NCI-H460 (cell line): ENCODE measurements around the gene C1orf116. TPM values are rescaled to one million over a fixed set of nuclear protein-coding genes. Genes with fewer than 3 reads are reported as not detected.
A peak's percentile ranks its signal among the peaks of the same experiment; 100 is the strongest.

Experiments
- DNase-seq: peaks from one replicate; pipeline ENCODE4 v3.0.0-alpha.2; 2016; ENCODE audit warnings: low read depth; ENCODE audit errors: extremely low read depth
- total RNA-seq: library from RNA; depleted of rRNA; stranded (reverse); fragments of >200 nt; shearing (Covaris generic); gene quantifications from 2 replicates; pipeline ENCODE4 v1.2.3, GENCODE V29; 2014

C1orf116 gene
- total RNA-seq, 1 experiment from 2014 or later: not detected

GRCh38 chr1:207003210-207003609 lies 29.3 kb downstream of the C1orf116 start:
- no peak for DNase-seq

- no peak for DNase-seq
These were observed 29.8 kb downstream of the C1orf116 start for GRCh38 chr1:207002724-207003146.

DNA sequence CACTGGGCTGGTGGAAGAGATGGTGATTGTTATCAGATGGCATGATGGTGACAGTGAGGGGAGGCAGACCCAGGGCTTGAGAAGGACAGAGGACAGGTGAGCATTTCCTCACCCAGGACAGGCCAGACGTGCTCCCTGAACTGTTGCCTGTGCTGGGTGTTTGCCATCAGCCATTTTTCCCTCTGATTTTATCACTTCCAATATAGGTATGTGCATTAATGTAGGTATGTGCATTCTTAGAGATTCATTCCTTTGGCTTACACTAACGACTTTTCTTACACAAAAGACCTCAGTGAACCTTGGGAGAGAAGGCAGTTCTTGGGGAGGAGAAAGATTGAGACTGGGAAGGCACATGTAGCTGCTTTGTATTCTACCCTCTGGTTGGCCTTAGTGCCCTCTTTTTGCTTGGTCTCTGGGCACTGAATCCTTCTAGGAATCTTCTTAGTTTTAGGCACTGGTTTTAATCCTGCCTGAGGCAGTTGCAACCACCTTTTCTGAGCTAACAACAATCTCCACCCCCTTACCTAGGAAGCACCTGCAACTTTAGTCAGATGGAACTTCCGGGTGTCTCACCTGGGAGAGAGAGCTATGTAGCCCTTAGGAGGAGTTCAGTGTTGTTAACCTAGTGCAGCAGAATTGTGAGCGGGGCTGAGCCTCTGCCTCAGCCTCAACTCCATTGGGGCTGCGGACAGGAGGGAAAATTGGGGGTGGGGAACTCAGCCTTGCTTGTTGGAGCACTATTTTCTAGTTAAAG lies 30.9 kb downstream of the C1orf116 start:
- DNase-seq: no peak

GRCh38 chr1:207000651-207001291 lies 31.8 kb downstream of the C1orf116 start:
- DNase-seq: no peak

- no peak for DNase-seq
These were observed 33.7 kb downstream of the C1orf116 start for GRCh38 chr1:206998816-206999215.

DNA sequence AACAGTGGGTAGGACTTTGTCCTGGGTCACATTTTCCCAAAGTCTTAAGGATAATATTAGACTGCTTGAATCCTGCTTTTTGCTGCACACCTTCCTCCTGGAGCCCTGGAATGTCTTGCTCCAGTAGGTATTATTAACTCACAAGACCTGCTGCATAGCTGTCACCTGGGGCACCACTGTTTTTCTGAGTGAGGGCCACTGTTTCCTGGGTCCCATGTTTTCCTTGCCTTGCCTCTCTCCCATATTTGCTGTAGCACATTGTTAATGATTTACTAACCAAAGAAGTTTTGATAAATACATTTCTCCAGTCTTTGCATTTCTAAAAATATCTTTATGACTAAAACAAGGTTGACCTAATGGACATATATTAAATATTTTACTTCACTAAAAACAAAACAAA lies 39.8 kb downstream of the C1orf116 start:
- no peak for DNase-seq

GRCh38 chr1:206987873-206988272 lies 44.7 kb downstream of the C1orf116 start:
- DNase-seq: no peak

DNA sequence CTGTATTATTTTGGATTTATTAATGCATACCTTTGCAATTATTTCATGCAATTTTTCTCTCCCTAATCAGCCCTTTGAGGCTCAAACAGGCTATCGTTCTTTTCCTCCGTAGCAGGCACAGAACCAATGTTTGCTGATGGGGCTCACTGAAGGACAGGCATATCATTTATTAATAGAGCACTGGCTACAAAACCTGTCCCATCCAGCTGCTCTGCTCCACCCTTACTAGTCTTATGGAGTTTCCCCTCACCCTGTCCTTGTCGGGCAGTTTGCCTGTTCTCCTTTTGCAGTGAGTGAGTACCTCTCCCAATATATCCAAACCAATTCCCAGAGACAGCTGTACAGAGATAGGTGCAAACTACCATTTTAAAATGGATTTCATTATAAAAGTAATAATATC lies 45.7 kb downstream of the C1orf116 start:
- DNase-seq: no peak

- no peak for DNase-seq
These were observed 46.2 kb downstream of the C1orf116 start for GRCh38 chr1:206986402-206986801.

DNA sequence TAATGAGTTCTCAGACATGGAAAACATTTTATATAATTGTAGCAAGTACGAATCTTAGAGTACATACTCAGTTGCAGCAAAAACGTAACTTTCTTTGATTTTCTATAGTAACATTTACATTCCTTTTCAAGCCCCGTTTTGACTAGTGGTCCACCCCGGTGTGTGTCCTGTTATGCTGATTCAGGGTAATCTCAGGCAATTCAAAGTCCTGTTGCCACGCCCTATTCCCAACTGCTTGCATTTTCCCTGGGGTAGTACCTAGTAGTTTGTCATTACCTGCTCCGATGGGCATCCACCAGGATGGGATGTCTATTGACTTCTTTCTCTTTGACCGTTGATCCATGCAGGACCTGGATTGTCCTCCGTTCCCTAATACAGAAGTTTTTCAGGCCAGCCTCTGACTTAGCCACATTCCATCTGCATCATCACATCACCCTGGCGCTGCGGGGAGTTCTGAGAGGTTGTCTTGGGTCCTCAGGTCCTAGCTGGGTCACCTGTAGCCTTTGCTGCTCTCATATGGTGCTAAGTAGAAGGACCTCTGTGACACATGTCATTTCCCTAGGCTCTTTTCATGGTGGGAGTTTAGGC lies 47.3 kb downstream of the C1orf116 start:
- no peak for DNase-seq

GRCh38 chr1:206982216-206982615 lies 50.3 kb downstream of the C1orf116 start:
- DNase-seq: peak; percentile 58

DNA sequence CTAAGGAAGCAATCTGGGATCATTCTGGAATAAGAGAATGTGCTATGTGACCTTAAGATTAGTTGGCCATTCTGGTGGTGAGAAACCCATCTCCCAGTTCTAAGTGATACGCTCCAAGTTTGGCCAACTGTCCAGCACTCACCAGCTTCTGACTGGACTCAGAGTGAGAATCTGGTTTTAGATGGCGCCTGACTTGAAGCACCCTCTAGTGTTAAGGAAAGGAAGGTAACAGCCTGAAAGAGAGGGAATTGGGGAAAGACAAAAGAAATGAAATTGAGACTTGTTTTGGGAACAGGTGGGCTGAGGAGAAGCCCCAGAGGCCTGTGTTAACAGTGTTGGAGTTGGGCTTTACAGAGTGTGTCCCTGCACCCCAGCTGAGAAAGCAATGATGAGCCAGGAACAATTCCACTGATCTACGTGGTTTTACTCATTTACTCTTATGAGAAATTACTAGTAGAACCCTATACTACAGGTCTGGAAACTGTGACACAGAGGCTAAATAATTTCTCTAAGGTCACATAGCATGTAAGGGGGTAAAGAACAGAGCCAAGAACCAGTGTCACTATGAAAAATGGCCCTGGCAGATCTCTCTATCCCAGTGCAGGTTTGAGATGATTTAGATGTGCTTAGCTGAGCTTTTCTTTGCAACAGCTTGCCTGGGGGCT lies 53.0 kb downstream of the C1orf116 start:
- peak; percentile 24 for DNase-seq

DNA sequence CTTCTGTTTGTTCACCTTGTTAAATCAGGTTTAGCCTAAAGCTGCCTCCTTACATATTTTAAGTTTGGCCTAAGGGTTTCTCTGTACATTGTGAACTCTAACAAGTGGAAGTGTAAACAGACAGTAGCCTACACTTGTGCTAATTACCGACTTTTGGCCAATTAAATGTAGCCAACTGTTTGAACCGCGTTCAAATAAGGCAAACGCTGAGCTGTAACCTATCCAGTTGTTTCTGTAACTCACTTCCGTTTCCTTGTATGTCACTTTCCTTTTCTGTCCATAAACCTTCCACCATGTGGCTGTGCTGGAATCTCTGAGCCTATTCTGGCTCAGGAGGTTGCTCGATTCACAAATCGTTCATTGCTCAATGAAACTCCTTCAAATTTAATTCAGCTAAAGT lies 54.3 kb downstream of the C1orf116 start:
- no peak for DNase-seq

DNA sequence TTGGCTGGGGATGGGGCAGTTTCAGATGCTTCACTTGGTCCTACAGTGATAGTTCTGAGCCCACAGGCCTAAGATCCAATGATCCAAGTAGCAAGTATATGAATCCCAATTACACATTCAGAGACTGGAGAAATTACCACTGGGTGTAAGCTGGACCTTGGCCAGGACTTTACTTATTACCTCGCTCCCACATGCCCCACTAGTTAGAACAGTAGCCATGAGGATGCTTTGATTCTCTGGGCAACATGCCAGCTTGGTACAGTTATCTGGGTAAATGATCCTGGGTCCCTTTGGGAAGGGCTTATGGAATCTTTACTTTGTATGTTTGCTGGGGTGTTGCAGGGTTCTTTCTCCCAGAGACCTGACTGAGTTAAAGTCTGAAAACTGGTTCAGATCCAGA lies 57.2 kb downstream of the C1orf116 start:
- DNase-seq: no peak

DNA sequence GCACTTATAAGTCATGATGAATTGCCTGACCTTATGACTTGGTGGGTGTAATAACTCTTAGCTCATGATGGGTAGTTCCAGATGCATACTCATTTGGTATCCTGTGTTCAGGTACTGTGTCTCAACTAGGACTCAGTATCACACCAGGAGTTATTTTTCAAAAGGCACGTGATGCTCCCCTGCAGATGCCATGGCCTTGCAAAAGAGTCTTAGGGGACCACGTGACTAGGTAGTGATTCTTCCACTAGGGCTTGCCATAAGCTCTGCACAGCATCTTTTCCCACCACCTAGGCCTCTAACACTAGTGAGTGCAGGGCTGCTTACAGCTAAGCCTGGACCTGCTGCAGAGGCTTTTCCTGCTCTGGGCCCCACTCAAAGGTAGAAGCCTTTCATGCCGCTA lies 58.4 kb downstream of the C1orf116 start:
- no peak for DNase-seq

- no peak for DNase-seq
These were observed 59.8 kb downstream of the C1orf116 start for GRCh38 chr1:206972728-206973127.

- no peak for DNase-seq
These were observed 61.4 kb downstream of the C1orf116 start for GRCh38 chr1:206971029-206971655.

GRCh38 chr1:206970446-206970845 lies 62.1 kb downstream of the C1orf116 start, which contains the start of gene FCAMR:
Gene FCAMR (minus strand): TSS chr1:206970460. CDS start chr1:206970125, 335 bp downstream.
- no peak for DNase-seq

- DNase-seq: no peak
These were observed 63.5 kb downstream of the C1orf116 start for GRCh38 chr1:206969090-206969489.
